ENCODE results near the gene IKZF1. TPM values are rescaled to one million over a fixed set of nuclear protein-coding genes. Genes with fewer than 3 reads are reported as not detected.

The IKZF1 gene
- polyA plus RNA-seq, 10 donors: 1.2 to 9.5 (median 2.2) TPM

GRCh38 chr7:50369143-50370026 is 64.9 kb downstream of the IKZF1 start:
- no peak for DNase-seq

GRCh38 chr7:50370884-50371283 is 66.4 kb downstream of the IKZF1 start:
- DNase-seq: no peak

- no peak for DNase-seq
Measured at GRCh38 chr7:50371551-50372021, 67.1 kb downstream of the IKZF1 start.

GRCh38 chr7:50372923-50373322 is 68.4 kb downstream of the IKZF1 start:
- no peak for DNase-seq

GRCh38 chr7:50376056-50376820 is 71.7 kb downstream of the IKZF1 start:
- no peak for DNase-seq

- DNase-seq: no peak
Measured at GRCh38 chr7:50377356-50377755, 72.8 kb downstream of the IKZF1 start.

- no peak for DNase-seq
Measured at GRCh38 chr7:50379082-50379481, 74.6 kb downstream of the IKZF1 start.

- DNase-seq: no peak
Measured at GRCh38 chr7:50379539-50379938, 75.0 kb downstream of the IKZF1 start.

- no peak for DNase-seq
Measured at GRCh38 chr7:50382455-50382854, 77.9 kb downstream of the IKZF1 start.

GRCh38 chr7:50387351-50387750 is 82.8 kb downstream of the IKZF1 start:
- no peak for DNase-seq

- DNase-seq: no peak
Measured at GRCh38 chr7:50389961-50390360, 85.4 kb downstream of the IKZF1 start.

GRCh38 chr7:50391386-50391785 is 86.9 kb downstream of the IKZF1 start:
- no peak for DNase-seq

- no peak for DNase-seq
Measured at GRCh38 chr7:50393076-50393475, 88.6 kb downstream of the IKZF1 start.

GRCh38 chr7:50393547-50394252 is 89.2 kb downstream of the IKZF1 start:
- no peak for DNase-seq

- no peak for DNase-seq
Measured at GRCh38 chr7:50394315-50394714, 89.8 kb downstream of the IKZF1 start.

- no peak for DNase-seq
Measured at GRCh38 chr7:50396856-50397255, 92.3 kb downstream of the IKZF1 start.

GRCh38 chr7:50397320-50397970 is 92.9 kb downstream of the IKZF1 start:
- DNase-seq: no peak

- DNase-seq: no peak
Measured at GRCh38 chr7:50397971-50398324, 93.4 kb downstream of the IKZF1 start.

- no peak for DNase-seq
Measured at GRCh38 chr7:50399206-50399605, 94.7 kb downstream of the IKZF1 start.

GRCh38 chr7:50399635-50400034 is 95.1 kb downstream of the IKZF1 start:
- no peak for DNase-seq

GRCh38 chr7:50400114-50400513 is 95.6 kb downstream of the IKZF1 start:
- no peak for DNase-seq

- DNase-seq: no peak
Measured at GRCh38 chr7:50404392-50404791, 99.9 kb downstream of the IKZF1 start.
